GM18508 (cell line): Measurements from ENCODE around the gene DHRSX.

Experiments used
- ATAC-seq: cut with Tn5 transposase; IDR thresholded peaks from one replicate; pipeline ENCODE4 v1.9.1; 2021; ENCODE audit warnings: moderate number of reproducible peaks; ENCODE audit not compliant: insufficient read depth, unreplicated experiment

The DHRSX gene

GRCh38 chrX:2185341-2186082 lies 315.3 kb downstream of the DHRSX start:
- no peak for ATAC-seq

DNA sequence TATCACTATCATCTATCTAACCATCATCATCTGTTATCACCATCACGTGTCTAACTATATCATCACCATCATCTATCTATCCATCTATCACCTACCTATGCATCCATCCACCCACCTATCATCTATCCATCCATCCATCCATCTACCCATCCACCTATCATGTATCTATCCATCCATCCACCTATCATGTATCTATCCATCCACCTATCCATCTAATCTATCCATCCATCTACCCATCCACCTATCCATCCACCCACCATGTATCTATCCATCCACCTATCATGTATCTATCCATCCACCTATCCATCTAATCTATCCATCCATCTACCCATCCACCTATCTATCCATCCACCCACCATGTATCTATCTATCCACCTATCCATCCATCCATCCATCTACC lies 316.7 kb downstream of the DHRSX start:
- ATAC-seq = no peak

GRCh38 chrX:2183193-2183725 lies 317.5 kb downstream of the DHRSX start:
- no peak for ATAC-seq

- no peak for ATAC-seq
These were observed 323.2 kb downstream of the DHRSX start for GRCh38 chrX:2177541-2177940.

DNA sequence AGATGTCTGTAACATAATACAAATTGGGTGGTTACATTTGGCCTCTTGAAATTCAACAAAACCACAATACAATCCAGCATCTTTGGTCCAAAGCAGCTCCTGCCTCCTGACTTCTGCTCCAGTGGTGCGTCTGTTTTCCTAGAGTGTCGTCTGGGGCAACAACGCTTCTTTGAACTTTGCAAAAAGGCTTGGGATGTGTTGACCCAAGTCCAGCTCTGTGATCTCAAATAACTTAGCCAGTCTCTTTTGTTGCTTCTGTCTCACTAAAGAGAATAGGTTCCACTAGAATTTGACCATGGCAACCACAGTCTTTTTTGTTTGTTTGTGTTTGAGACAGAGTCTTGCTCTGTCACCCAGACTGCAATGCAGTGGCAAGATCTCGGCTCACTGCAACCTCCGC lies 324.0 kb downstream of the DHRSX start:
- ATAC-seq = no peak

DNA sequence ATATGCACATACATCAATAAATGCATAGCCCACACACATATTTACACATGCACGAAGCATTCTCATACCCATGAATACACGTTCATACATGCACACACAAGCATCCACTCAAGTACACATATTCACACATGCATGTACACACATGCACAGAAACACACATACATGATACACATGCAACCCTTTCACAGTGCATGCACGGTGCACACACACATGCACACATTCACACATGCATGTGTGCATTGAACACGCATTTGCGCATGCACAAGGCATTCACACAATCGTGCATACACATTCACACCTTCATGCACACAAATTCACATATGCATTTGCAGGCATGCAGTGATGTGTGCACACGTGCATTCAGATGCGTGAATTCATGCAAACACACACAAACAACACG lies 324.5 kb downstream of the DHRSX start:
- no peak for ATAC-seq

- ATAC-seq = no peak
These were observed 328.4 kb downstream of the DHRSX start for GRCh38 chrX:2172359-2172758.
